Activated CD4-positive, alpha-beta T cell treated with anti-CD3 and anti-CD28 coated beads, Interleukin-2, amount 50 U/mL, for 48 hours (primary cell): ENCODE measurements around the gene HS1BP3.

Experiments
- DNase-seq, 2 experiments: peaks; one replicate each; pipeline ENCODE4 v3.0.0-alpha.2; 2020

Gene HS1BP3

GRCh38 chr2:20596973-20597859, 53.7 kb downstream of the HS1BP3 start:
- DNase-seq, result no peak

GRCh38 chr2:20596193-20596972, 54.5 kb downstream of the HS1BP3 start:
- no peak for DNase-seq

- DNase-seq, result peak in 1 of 2 experiments; percentile 24
These were observed 55.3 kb downstream of the HS1BP3 start for GRCh38 chr2:20595439-20596192.

GRCh38 chr2:20594957-20595356, 55.9 kb downstream of the HS1BP3 start:
- no peak for DNase-seq

GRCh38 chr2:20594048-20594750, 56.7 kb downstream of the HS1BP3 start:
- DNase-seq, result no peak

- DNase-seq, result no peak
These were observed 57.5 kb downstream of the HS1BP3 start for GRCh38 chr2:20593072-20594034.

- DNase-seq, result no peak
These were observed 58.5 kb downstream of the HS1BP3 start for GRCh38 chr2:20592106-20593071.

- no peak for DNase-seq
These were observed 60.0 kb downstream of the HS1BP3 start for GRCh38 chr2:20590704-20591515.

- no peak for DNase-seq
These were observed 60.8 kb downstream of the HS1BP3 start for GRCh38 chr2:20589975-20590703.

- no peak for DNase-seq
These were observed 61.7 kb downstream of the HS1BP3 start for GRCh38 chr2:20588918-20589871.

GRCh38 chr2:20585710-20586594, 64.9 kb downstream of the HS1BP3 start:
- DNase-seq, result no peak

GRCh38 chr2:20585359-20585709, 65.6 kb downstream of the HS1BP3 start:
- no peak for DNase-seq

GRCh38 chr2:20584399-20585358, 66.2 kb downstream of the HS1BP3 start:
- DNase-seq, result no peak

GRCh38 chr2:20584045-20584398, 66.9 kb downstream of the HS1BP3 start:
- DNase-seq, result no peak

GRCh38 chr2:20583425-20583881, 67.4 kb downstream of the HS1BP3 start:
- no peak for DNase-seq
